ENCODE data around the gene S100A3.
"Not testable (repeated sequence)": the region's sequence is repeated elsewhere in the genome, so short reads cannot be mapped to it uniquely, and the experiment has no call there.

S100A3 gene

GRCh38 chr1:153585006-153585405 is 35.9 kb upstream of the S100A3 start:
- TF ChIP-seq Cebpa-rat (IDR thresholded peaks at IDR 0.05) = no peak
- Histone ChIP-seq H3K36me3 (no peaks in the 10 kb centered on the region), H3K9me3 (replicated peaks in 1 of 11) (no peaks in the 10 kb centered on the region), H3K4me3 (no peak overlapping the region), H3K27ac (no peak overlapping the region), H3K4me2 (no peak overlapping the region), H4K20me1 (no peaks in the 10 kb centered on the region), H3K9ac (no peak overlapping the region), H3K27me3 (no peaks in the 10 kb centered on the region), H3K4me1 (peaks cover 9 to 27% (median 21%) of the 10 kb centered on the region in 10 experiments)

GRCh38 chr1:153583976-153584375 is 34.9 kb upstream of the S100A3 start:
- Histone ChIP-seq H3K4me1 (peaks cover 9 to 26% (median 21%) of the 10 kb centered on the region in 10 experiments), H3K9ac (no peak overlapping the region), H4K20me1 (no peaks in the 10 kb centered on the region), H3K9me3 (replicated peaks in 1 of 11) (no peaks in the 10 kb centered on the region), H3K4me2 (no peak overlapping the region), H3K4me3 (no peak overlapping the region), H3K27me3 (no peaks in the 10 kb centered on the region), H3K27ac (no peak overlapping the region), H3K36me3 (no peaks in the 10 kb centered on the region)
- TF ChIP-seq Cebpa-rat (IDR thresholded peaks at IDR 0.05) = no peak

GRCh38 chr1:153583514-153583913 is 34.5 kb upstream of the S100A3 start:
- peaks cover 9 to 22% (median 19%) of the 10 kb centered on the region in 10 experiments for H3K4me1 ChIP-seq
- not testable (repeated sequence) for H3K4me3 ChIP-seq; H4K20me1 ChIP-seq; H3K9me3 ChIP-seq (replicated peaks in 1 of 11); H3K36me3 ChIP-seq; H3K27ac ChIP-seq; H3K9ac ChIP-seq; H3K27me3 ChIP-seq; H3K4me2 ChIP-seq

GRCh38 chr1:153582836-153583235 is 33.8 kb upstream of the S100A3 start:
- not testable (repeated sequence) for H3K4me3 ChIP-seq, H3K27ac ChIP-seq

GRCh38 chr1:153578936-153579335 is 29.9 kb upstream of the S100A3 start:
- Histone ChIP-seq H3K27ac (no peak overlapping the region), H3K4me2 (no peak overlapping the region), H3K27me3 (no peaks in the 10 kb centered on the region), H4K20me1 (no peaks in the 10 kb centered on the region), H3K4me3 (no peak overlapping the region), H3K9me3 (replicated peaks in 1 of 11) (peaks cover 0 to 11% (median 7%) of the 10 kb centered on the region in 11 experiments; a peak in 13 of 22 replicates), H3K9ac (no peak overlapping the region), H3K4me1 (peaks cover 9 to 23% (median 15%) of the 10 kb centered on the region in 10 experiments), H3K36me3 (no peaks in the 10 kb centered on the region)
- TF ChIP-seq Cebpa-rat (IDR thresholded peaks at IDR 0.05) = no peak

More at GRCh38 chr1:153582836-153583235, 33.8 kb upstream of the S100A3 start:
- H3K9me3 ChIP-seq (replicated peaks in 1 of 11); H3K36me3 ChIP-seq; H3K9ac ChIP-seq; H3K27me3 ChIP-seq; H4K20me1 ChIP-seq; H3K4me2 ChIP-seq: not testable (repeated sequence)
- peaks cover 7 to 16% (median 14%) of the 10 kb centered on the region in 10 experiments; a peak in 19 of 20 replicates for H3K4me1 ChIP-seq

- no peak for TF ChIP-seq Cebpa-rat (IDR thresholded peaks at IDR 0.05)
- Histone ChIP-seq H3K4me3 (no peak overlapping the region), H3K36me3 (no peaks in the 10 kb centered on the region), H4K20me1 (no peaks in the 10 kb centered on the region), H3K9ac (no peak overlapping the region), H3K9me3 (replicated peaks in 1 of 11) (peaks cover 0 to 15% (median 7%) of the 10 kb centered on the region in 11 experiments; a peak in 13 of 22 replicates), H3K27ac (no peak overlapping the region), H3K4me2 (no peak overlapping the region), H3K4me1 (peaks cover 13 to 28% (median 20%) of the 10 kb centered on the region in 10 experiments), H3K27me3 (no peaks in the 10 kb centered on the region)
Observed at GRCh38 chr1:153578490-153578889, 29.4 kb upstream of the S100A3 start.

GRCh38 chr1:153577624-153578051 is 28.6 kb upstream of the S100A3 start:
- no peak overlapping the region; a peak in 1 of 22 replicates for H3K9ac ChIP-seq
- peaks cover 22 to 36% (median 28%) of the 10 kb centered on the region in 10 experiments for H3K4me1 ChIP-seq
- no peak overlapping the region for H3K4me3 ChIP-seq
- no peaks in the 10 kb centered on the region for H3K27me3 ChIP-seq
- no peak for TF ChIP-seq Cebpa-rat (IDR thresholded peaks at IDR 0.05)
- H3K27ac ChIP-seq = peak overlapping the region in 2 of 11 experiments; percentile 28 to 64; a peak in 1 of 22 replicates
- peaks cover 0 to 15% (median 7%) of the 10 kb centered on the region in 11 experiments; a peak in 13 of 22 replicates for H3K9me3 ChIP-seq (replicated peaks in 1 of 11)
- H3K4me2 ChIP-seq = peak overlapping the region in 4 of 11 experiments; percentile 39 to 76 (median 64); a peak in 6 of 22 replicates
- H3K36me3 ChIP-seq = no peaks in the 10 kb centered on the region
- H4K20me1 ChIP-seq = no peaks in the 10 kb centered on the region

GRCh38 chr1:153577138-153577537 is 28.1 kb upstream of the S100A3 start:
- H3K27ac ChIP-seq = peak overlapping the region in 7 of 11 experiments; percentile 6 to 64 (median 34); a peak in 7 of 22 replicates

GRCh38 chr1:153575497-153575896 is 26.4 kb upstream of the S100A3 start:
- Histone ChIP-seq H3K27ac (peak overlapping the region in 3 of 11 experiments; percentile 38 to 84 (median 53); a peak in 2 of 22 replicates), H3K4me1 (peaks cover 25 to 57% (median 43%) of the 10 kb centered on the region in 10 experiments), H3K9me3 (replicated peaks in 1 of 11) (peaks cover 0 to 15% (median 7%) of the 10 kb centered on the region in 11 experiments; a peak in 13 of 22 replicates)
- H3K27me3 ChIP-seq, H3K4me3 ChIP-seq, H3K9ac ChIP-seq, H4K20me1 ChIP-seq, H3K36me3 ChIP-seq, H3K4me2 ChIP-seq: not testable (repeated sequence)

More at GRCh38 chr1:153577138-153577537, 28.1 kb upstream of the S100A3 start:
- Histone ChIP-seq H3K4me2 (peak overlapping the region; percentile 13 to 76 (median 59)), H3K9ac (peak overlapping the region in 3 of 11 experiments; percentile 7 to 44 (median 25); a peak in 4 of 22 replicates), H3K4me1 (peaks cover 25 to 41% (median 33%) of the 10 kb centered on the region in 10 experiments), H3K36me3 (no peaks in the 10 kb centered on the region), H3K4me3 (no peak overlapping the region), H3K27me3 (no peaks in the 10 kb centered on the region), H4K20me1 (no peaks in the 10 kb centered on the region), H3K9me3 (replicated peaks in 1 of 11) (peaks cover 0 to 15% (median 7%) of the 10 kb centered on the region in 11 experiments; a peak in 13 of 22 replicates)
- TF ChIP-seq Cebpa-rat (IDR thresholded peaks at IDR 0.05) = no peak

- H3K4me2 ChIP-seq, H3K4me3 ChIP-seq, H4K20me1 ChIP-seq, H3K36me3 ChIP-seq, H3K27me3 ChIP-seq, H3K9ac ChIP-seq: not testable (repeated sequence)
- Histone ChIP-seq H3K27ac (peak overlapping the region in 7 of 11 experiments; percentile 11 to 84 (median 38); a peak in 8 of 22 replicates), H3K9me3 (replicated peaks in 1 of 11) (peaks cover 0 to 15% (median 7%) of the 10 kb centered on the region in 11 experiments; a peak in 13 of 22 replicates), H3K4me1 (peaks cover 25 to 59% (median 43%) of the 10 kb centered on the region in 10 experiments)
Observed at GRCh38 chr1:153575081-153575491, 26.0 kb upstream of the S100A3 start.
